ENCODE data around the gene IGLL5. TPM values are rescaled to one million over a fixed set of nuclear protein-coding genes. Genes with fewer than 3 reads are reported as not detected.
A peak's percentile ranks its signal among the peaks of the same experiment; 100 is the strongest.

The IGLL5 gene
- total and polyA plus RNA-seq, 9 of the 15 experiments (the other 6 are each of a cell fraction or from before 2014, with no cell fraction given) = not detected

DNA sequence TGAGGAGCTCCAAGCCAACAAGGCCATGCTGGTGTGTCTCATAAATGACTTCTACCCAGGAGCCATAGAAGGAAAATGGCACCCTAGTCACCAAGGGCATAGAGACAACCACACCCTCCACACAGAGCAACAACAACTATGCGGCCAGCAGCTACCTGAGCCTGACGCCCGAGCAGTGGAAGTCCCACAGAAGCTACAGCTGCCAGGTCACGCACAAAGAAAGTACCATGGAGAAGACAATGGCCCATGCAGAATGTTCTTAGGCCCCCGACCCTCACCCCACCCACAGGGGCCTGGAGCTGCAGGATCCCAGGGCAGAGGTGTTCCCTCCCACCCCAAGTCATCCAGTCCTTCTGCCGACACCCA lies 28.0 kb downstream of the IGLL5 start:
- peaks cover 7% of the 10 kb centered on the region for H3K9me1 ChIP-seq (ENCODE audit: control insufficient read depth, insufficient read depth, low read length)
- FAIRE-seq (no peak), ATAC-seq (no peak), DNase-seq (ENCODE audit: extremely low read depth in 1 of 4, low spot score in 3 of 4) (no peak)
- CTCF ChIA-PET (ENCODE audit: low intra/inter-chr PET ratio) = no interaction called here
- peaks cover 89% of the 10 kb centered on the region for H4K20me1 ChIP-seq (replicated peaks; ENCODE audit: control insufficient read depth, insufficient read depth, low read length)
- in situ Hi-C loops (cut with MboI) = no loop called here
- no peak overlapping the region for H3K27ac ChIP-seq (ENCODE audit: extremely low read depth, low read depth, low read length)
- no peak overlapping the region for H3K4me2 ChIP-seq (ENCODE audit: insufficient read depth, low read length)
- H3K79me2 ChIP-seq (ENCODE audit: control insufficient read depth, insufficient read depth, low read length) = no peaks in the 10 kb centered on the region
- WGBS (ENCODE audit: insufficient coverage, low coverage, missing lambda C conversion rate) = 1% methylated on average over 6 of the region's 6 CpGs
- H3K36me3 ChIP-seq (ENCODE audit: control insufficient read depth, insufficient read depth, low read length) = no peaks in the 10 kb centered on the region
- POLR2A ChIA-PET = interaction anchor here (0.6 to 6.0 kb wide), 13 partner anchors 8 to 192 kb away, joined by 3 to 39 read pairs (median 4); no protein-coding TSS in a partner anchor
- no peaks in the 10 kb centered on the region for H3K4me1 ChIP-seq (replicated peaks in 1 of 2; ENCODE audit: control insufficient read depth in 2 of 2, insufficient read depth in 2 of 2, low read length in 2 of 2)
- H3K4me3 ChIP-seq = no peak overlapping the region
- peaks cover 35 to 96% of the 10 kb centered on the region in 2 experiments for H3K27me3 ChIP-seq (ENCODE audit: control insufficient read depth in 2 of 2, insufficient read depth in 2 of 2, low read length in 2 of 2)
- H2AFZ ChIP-seq (ENCODE audit: low read depth, low read length) = no peak overlapping the region
- intact Hi-C loops (cut with micrococcal nuclease) = no loop called here
- no TSS peak for BruUV-seq (replicated peaks)
- no peaks in the 10 kb centered on the region for H3K9me3 ChIP-seq (replicated peaks; ENCODE audit: control insufficient read depth, insufficient read depth, low read depth, low read length)
- H3K9ac ChIP-seq (ENCODE audit: insufficient read depth in 1 of 2, low read depth in 2 of 2, low read length in 2 of 2) = no peak overlapping the region; a peak in 1 of 4 replicates
- 0 out of 2 replicates have a peak, but pooled peaks have one; percentile 58 for TF ChIP-seq TAF15 (IDR thresholded peaks at IDR 0.05; ENCODE audit: low read depth, low read length)
- peak; percentile 88; the same call in 1 of the 2 replicates for TF ChIP-seq MCM3 (IDR thresholded peaks at IDR 0.05)
- TF ChIP-seq MYNN (IDR thresholded peaks at IDR 0.05) = no peak
- TF ChIP-seq MYNN (CRISPR knock-in tag; IDR thresholded peaks at IDR 0.05) = peak; percentile 44; the same call in 1 of the 2 replicates
- TF ChIP-seq, protein P1, sequence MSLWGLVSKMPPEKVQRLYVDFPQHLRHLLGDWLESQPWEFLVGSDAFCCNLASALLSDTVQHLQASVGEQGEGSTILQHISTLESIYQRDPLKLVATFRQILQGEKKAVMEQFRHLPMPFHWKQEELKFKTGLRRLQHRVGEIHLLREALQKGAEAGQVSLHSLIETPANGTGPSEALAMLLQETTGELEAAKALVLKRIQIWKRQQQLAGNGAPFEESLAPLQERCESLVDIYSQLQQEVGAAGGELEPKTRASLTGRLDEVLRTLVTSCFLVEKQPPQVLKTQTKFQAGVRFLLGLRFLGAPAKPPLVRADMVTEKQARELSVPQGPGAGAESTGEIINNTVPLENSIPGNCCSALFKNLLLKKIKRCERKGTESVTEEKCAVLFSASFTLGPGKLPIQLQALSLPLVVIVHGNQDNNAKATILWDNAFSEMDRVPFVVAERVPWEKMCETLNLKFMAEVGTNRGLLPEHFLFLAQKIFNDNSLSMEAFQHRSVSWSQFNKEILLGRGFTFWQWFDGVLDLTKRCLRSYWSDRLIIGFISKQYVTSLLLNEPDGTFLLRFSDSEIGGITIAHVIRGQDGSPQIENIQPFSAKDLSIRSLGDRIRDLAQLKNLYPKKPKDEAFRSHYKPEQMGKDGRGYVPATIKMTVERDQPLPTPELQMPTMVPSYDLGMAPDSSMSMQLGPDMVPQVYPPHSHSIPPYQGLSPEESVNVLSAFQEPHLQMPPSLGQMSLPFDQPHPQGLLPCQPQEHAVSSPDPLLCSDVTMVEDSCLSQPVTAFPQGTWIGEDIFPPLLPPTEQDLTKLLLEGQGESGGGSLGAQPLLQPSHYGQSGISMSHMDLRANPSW (CRISPR knock-in tag; IDR thresholded peaks at IDR 0.05) = no peak
- TF ChIP-seq ZC3H8 (IDR thresholded peaks at IDR 0.05) = no peak
- no peak for TF ChIP-seq ZNF699 (CRISPR knock-in tag; IDR thresholded peaks at IDR 0.05; ENCODE audit: insufficient replicate concordance)
- no peak for TF ChIP-seq ZNF316 (IDR thresholded peaks at IDR 0.05)
- TF ChIP-seq PHF8 (IDR thresholded peaks at IDR 0.05; ENCODE audit: borderline replicate concordance, low read length) = no peak
- TF ChIP-seq RBM22 (IDR thresholded peaks at IDR 0.05; ENCODE audit: low read depth, low read length, poor library complexity, severe bottlenecking) = no peak
- no peak for TF ChIP-seq ZNF830 (CRISPR knock-in tag; IDR thresholded peaks at IDR 0.05)
- TF ChIP-seq NFXL1 (CRISPR knock-in tag; IDR thresholded peaks at IDR 0.05) = no peak
- TF ChIP-seq ZNF76 (CRISPR knock-in tag; IDR thresholded peaks at IDR 0.05; ENCODE audit: borderline replicate concordance) = no peak
- no peak for TF ChIP-seq EHMT2 (IDR thresholded peaks at IDR 0.05)
- no peak for TF ChIP-seq ZSCAN32 (CRISPR knock-in tag; IDR thresholded peaks at IDR 0.05)
- no peak for TF ChIP-seq CBFA2T3 (IDR thresholded peaks at IDR 0.05)
- peak; percentile 1 for TF ChIP-seq HNRNPLL (IDR thresholded peaks at IDR 0.05; ENCODE audit: low read depth, low read length, poor library complexity, severe bottlenecking)
- no peak for TF ChIP-seq ZNF57 (CRISPR knock-in tag; IDR thresholded peaks at IDR 0.05)
- TF ChIP-seq ZBTB49 (CRISPR knock-in tag; IDR thresholded peaks at IDR 0.05; ENCODE audit: borderline replicate concordance) = no peak
- no peak for TF ChIP-seq GTF2F1 (IDR thresholded peaks at IDR 0.05; ENCODE audit: low read depth, low read length)
- TF ChIP-seq HDAC3 (IDR thresholded peaks at IDR 0.05; ENCODE audit: borderline replicate concordance, partially characterized antibody) = no peak

Measured in K562 (cell line).